Measurements from ENCODE around the gene TBX1.

GRCh38 chr22:19715188-19715930, 45.2 kb upstream of the TBX1 start:
- TF ChIP-seq CTCF (IDR thresholded peaks at IDR 0.05; ENCODE audit: insufficient read depth, low read depth, low read length) (no peak), EZH2 (IDR thresholded peaks at IDR 0.05; ENCODE audit: insufficient read depth, low read length) (peak; percentile 23)

Data from astrocyte (in vitro differentiated cells and primary cell).